Measurements from ENCODE around the gene ADGRG3.

GRCh38 chr16:57688987-57689761, 21.1 kb downstream of the ADGRG3 start:
- no peak for TF ChIP-seq CTCF (IDR thresholded peaks at IDR 0.05; ENCODE audit: borderline replicate concordance, extremely low read depth, low read length, poor library complexity, severe bottlenecking)
- TF ChIP-seq EZH2 (IDR thresholded peaks at IDR 0.05; ENCODE audit: borderline replicate concordance, low read depth, low read length, severe bottlenecking) = no peak
